LNCaP clone FGC (cell line): ENCODE data around the gene RPL35.

Experiments used
- DNase-seq: peaks from one replicate; pipeline ENCODE4 v3.0.0-alpha.2; 2011; ENCODE audit warnings: low read depth
- H3K4me3 ChIP-seq: 2 replicates; pipeline ENCODE4 v1.5.1; 2011; ENCODE audit warnings: mild to moderate bottlenecking, low read depth, low read length, control low read depth
- TF ChIP-seq, protein P1 (sequence below): IDR thresholded peaks from 2 replicates; pipeline ENCODE4 v1.5.1; 2012; ENCODE audit warnings: mild to moderate bottlenecking; ENCODE audit not compliant: control insufficient read depth, insufficient read depth; ENCODE audit errors: extremely low read depth

RPL35 gene

DNA sequence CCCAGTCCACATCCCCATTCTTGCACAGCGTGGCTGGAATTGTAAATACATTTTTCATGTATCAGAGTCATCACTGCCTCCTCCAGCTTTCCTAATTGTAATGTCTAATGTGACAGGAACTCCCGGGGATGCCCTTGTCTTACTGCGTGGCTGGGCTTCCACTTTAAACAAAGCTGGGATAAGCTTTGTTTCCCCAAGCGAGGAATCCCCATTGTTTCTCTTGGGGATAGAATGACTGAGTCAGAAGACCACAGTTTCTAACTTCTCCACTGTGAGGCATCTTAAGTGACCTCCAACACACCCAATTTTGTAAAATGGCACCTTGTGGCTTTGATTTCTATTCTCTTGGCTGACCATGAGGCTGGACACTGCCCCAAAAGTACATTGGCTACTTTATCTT, 22.6 kb upstream of the RPL35 start:
- no peak for DNase-seq
- H3K4me3 ChIP-seq, result no peak overlapping the region
- TF ChIP-seq, protein P1, sequence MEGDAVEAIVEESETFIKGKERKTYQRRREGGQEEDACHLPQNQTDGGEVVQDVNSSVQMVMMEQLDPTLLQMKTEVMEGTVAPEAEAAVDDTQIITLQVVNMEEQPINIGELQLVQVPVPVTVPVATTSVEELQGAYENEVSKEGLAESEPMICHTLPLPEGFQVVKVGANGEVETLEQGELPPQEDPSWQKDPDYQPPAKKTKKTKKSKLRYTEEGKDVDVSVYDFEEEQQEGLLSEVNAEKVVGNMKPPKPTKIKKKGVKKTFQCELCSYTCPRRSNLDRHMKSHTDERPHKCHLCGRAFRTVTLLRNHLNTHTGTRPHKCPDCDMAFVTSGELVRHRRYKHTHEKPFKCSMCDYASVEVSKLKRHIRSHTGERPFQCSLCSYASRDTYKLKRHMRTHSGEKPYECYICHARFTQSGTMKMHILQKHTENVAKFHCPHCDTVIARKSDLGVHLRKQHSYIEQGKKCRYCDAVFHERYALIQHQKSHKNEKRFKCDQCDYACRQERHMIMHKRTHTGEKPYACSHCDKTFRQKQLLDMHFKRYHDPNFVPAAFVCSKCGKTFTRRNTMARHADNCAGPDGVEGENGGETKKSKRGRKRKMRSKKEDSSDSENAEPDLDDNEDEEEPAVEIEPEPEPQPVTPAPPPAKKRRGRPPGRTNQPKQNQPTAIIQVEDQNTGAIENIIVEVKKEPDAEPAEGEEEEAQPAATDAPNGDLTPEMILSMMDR, result no peak

DNA sequence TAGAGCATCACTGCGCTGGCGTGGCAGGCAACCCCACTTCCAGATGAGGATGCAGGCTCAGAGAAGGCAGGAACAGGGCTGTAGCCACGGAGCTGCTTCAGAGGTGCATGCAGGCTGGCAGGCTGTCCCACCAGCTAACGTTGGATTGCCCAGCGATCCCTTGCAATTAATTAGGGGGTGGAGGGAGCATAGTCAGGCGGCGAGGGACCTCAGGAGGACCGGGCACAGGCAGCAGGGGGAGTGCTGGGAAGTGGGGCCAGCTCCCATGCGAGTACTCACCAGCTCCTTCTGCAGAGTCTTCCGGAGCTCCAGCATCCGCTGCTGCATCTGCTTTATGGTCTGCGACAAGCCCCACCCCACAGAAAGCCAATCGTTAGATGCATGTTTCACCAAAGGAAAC, 20.5 kb upstream of the RPL35 start:
- DNase-seq, result no peak
- TF ChIP-seq, protein P1, result no peak
- H3K4me3 ChIP-seq, result no peak overlapping the region

DNA sequence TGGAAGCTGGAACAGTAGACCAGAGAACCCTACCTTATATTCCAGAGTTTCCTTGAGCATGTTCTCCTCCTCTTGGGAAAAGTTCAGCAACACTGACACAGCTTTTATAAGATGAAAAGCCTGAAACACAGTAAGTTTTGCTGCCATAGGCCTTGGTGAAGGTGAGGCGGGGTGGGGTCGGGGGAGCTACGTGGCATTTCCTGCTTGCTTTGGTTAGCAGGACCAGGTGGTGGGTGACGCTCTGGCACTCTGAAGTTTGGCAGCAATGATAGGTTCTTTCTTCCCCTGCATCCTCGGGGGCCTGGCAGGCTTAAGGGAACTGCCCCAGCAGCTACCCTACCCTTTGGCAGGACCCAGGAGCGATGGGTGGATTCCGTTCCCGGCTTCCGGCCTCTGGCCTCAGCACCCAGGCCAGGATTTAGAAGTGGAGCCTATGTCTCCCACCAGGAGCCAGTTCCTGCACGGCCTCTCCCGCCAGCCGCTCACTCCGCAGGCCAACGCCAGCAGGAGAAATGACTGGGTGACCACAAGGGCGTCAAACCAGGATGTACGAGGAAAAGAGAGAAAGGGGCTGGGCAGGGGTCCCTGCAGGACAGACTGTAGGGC, 19.5 kb upstream of the RPL35 start:
- TF ChIP-seq, protein P1, result no peak
- no peak for DNase-seq
- H3K4me3 ChIP-seq, result no peak overlapping the region

DNA sequence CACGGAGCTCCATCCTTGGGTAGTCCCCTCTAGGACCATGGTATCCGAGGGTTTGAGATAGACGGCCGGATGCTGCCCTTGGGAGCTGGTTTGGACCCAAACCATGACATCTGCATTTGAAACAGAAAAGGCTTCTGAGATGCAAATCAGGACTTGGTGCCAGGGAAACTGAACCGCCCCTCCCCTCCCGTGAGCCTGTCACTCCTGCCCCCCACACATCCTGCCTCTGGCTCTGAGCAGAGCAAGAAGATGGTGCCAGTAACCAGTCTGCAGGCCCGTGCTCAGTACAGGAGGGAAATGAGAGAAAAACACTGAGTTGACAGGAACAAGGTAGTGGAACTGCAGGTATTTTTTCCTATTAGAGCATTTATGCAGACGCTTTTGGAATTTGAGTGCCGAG, 18.7 kb upstream of the RPL35 start:
- DNase-seq, result no peak
- H3K4me3 ChIP-seq, result no peak overlapping the region
- TF ChIP-seq, protein P1, result no peak

DNA sequence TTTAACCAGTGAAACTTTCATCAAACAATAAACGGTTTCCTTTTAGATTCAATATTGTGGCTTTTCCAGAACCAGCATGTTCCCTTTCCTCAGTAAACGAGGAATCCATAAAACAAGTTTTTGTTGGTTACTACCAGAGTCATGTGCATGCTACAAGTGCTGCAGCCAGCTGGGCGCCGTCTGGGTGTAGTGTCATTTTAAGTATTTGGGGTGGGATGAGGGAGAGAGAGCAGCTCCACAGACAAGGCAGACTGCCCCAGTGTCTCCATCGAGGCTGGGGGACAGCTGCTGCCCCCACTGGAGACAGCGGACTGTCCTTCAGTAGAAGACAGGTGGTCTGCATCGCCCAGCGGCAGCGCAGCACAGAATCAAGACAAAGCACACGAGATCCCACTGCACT, 17.5 kb upstream of the RPL35 start:
- TF ChIP-seq, protein P1, result no peak
- H3K4me3 ChIP-seq, result no peak overlapping the region
- no peak for DNase-seq

DNA sequence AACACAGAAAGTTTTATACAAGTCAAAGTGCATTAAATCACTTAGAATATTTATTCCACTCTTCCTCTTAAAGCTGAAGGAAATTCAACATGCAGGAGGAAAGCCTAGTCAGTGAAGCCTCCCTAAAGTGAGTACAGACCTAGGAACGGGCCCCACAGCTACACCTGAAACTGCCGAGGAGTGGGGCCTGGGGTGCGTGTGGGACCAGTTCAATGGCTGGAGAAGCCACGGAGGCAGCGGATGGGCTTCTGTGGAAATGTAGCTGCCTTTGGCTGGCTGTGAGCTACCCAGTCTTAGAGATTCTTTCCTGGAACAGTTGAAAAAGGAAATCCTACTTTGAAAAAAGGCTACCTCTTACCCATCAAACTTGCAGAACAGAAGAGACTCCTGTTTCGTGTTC, 16.8 kb upstream of the RPL35 start:
- no peak for DNase-seq
- TF ChIP-seq, protein P1, result no peak
- no peak overlapping the region for H3K4me3 ChIP-seq

DNA sequence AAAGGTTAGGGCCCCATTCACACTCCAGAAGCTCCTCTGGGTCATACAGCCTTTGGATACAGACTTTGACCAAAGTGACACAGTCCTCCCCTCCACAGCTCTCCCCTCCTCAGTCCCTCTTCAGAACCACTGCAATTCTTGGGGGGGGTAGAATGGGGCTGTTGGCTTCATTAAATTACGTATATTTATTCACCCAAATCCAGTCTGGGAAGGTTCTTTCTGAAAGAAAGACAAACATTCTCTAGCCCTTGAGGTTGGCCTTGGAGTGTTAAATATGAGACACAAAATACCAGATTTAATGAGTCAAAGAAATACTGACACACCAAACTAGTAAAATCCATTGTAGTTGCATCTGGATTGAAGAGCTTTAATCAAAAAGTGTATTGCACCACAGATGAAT, 16.3 kb upstream of the RPL35 start:
- no peak overlapping the region for H3K4me3 ChIP-seq
- TF ChIP-seq, protein P1, result no peak
- DNase-seq, result no peak
